Activated CD8-positive, alpha-beta T cell treated with anti-CD3 and anti-CD28 coated beads, Interleukin-2, amount 10 ng/mL, durations not matched to agents 7 days and 5 days (primary cell): ENCODE data around the gene SRSF4. TPM values are rescaled to one million over a fixed set of nuclear protein-coding genes. Genes with fewer than 3 reads are reported as not detected.
"Not testable (repeated sequence)": the region's sequence is repeated elsewhere in the genome, so short reads cannot be mapped to it uniquely, and the experiment has no call there.

Experiments
- ATAC-seq: fragments of 150-1000 bp; cut with Tn5 transposase; one replicate; pipeline ENCODE4 v1.10.0; 2021; ENCODE audit warnings: moderate library complexity
- CTCF ChIA-PET: fragments of 350-600 bp; sonication (Branson Sonifier 250); formaldehyde crosslinking; loops from one replicate; lab custom pipeline; 2021; ENCODE audit warnings: antibody characterized with exemption; lab: Charles Lee
- POLR2A ChIA-PET: fragments of 350-600 bp; sonication (Branson Sonifier 250); formaldehyde crosslinking; loops from one replicate; lab custom pipeline; 2021; ENCODE audit warnings: antibody characterized with exemption; lab: Charles Lee
- DNase-seq: peaks from one replicate; pipeline ENCODE4 v3.0.0-alpha.2; 2020
- H3K27ac Mint-ChIP-seq: one replicate; pipeline ENCODE4 v1.8.0; 2021; ENCODE audit warnings: mild to moderate bottlenecking, mixed read lengths
- H3K27me3 Mint-ChIP-seq: one replicate; pipeline ENCODE4 v1.8.0; 2021; ENCODE audit warnings: low read depth, mixed read lengths
- H3K36me3 Mint-ChIP-seq: one replicate; pipeline ENCODE4 v1.8.0; 2021; ENCODE audit warnings: low read depth, mixed read lengths
- H3K4me1 Mint-ChIP-seq: one replicate; pipeline ENCODE4 v1.8.0; 2021; ENCODE audit warnings: low read depth, mixed read lengths
- H3K4me3 Mint-ChIP-seq: one replicate; pipeline ENCODE4 v1.8.0; 2021; ENCODE audit warnings: mild to moderate bottlenecking, mixed read lengths
- H3K9me3 Mint-ChIP-seq: one replicate; pipeline ENCODE4 v1.8.0; 2022; ENCODE audit warnings: mixed read lengths; ENCODE audit not compliant: insufficient read depth
- total RNA-seq, 2 experiments: library from RNA; stranded (reverse); gene quantifications; one replicate each; pipeline ENCODE4 v1.2.3, GENCODE V29; 2021

Gene SRSF4
- total RNA-seq, 2 experiments from 2014 or later = 122 to 124 TPM

DNA sequence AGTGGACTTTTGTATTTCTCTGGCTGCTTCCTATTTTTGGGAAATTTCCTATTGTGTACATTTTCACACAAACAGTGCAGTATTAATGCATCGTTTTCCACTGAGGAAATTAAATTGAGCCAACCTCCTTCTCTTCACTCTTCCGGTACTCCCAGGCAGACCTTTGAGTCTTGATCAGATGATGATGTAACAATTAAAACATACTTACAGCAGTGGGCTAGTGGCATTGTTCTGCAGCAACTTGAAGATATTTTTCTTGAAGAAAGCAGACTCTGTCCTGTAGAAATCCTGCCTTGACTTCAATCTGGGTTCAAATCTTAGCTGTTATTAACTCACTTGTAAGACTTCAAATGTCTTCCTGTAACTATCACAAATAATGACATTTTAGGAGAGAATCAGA, 39.0 kb downstream of the SRSF4 start:
- POLR2A ChIA-PET = interaction anchor here (0.5 kb wide), 1 partner anchor 64 kb away, joined by 3 read pairs; no protein-coding TSS in a partner anchor
- CTCF ChIA-PET = interaction anchor here (1.7 kb wide), 1 partner anchor 60 kb away, joined by 5 read pairs; no protein-coding TSS in a partner anchor
- Mint-ChIP-seq H3K27me3 (no peaks in the 10 kb centered on the region), H3K4me3 (no peak overlapping the region), H3K36me3 (peaks cover 35% of the 10 kb centered on the region), H3K4me1 (no peaks in the 10 kb centered on the region), H3K9me3 (no peaks in the 10 kb centered on the region), H3K27ac (no peak overlapping the region)
- DNase-seq (no peak), ATAC-seq (no peak)

DNA sequence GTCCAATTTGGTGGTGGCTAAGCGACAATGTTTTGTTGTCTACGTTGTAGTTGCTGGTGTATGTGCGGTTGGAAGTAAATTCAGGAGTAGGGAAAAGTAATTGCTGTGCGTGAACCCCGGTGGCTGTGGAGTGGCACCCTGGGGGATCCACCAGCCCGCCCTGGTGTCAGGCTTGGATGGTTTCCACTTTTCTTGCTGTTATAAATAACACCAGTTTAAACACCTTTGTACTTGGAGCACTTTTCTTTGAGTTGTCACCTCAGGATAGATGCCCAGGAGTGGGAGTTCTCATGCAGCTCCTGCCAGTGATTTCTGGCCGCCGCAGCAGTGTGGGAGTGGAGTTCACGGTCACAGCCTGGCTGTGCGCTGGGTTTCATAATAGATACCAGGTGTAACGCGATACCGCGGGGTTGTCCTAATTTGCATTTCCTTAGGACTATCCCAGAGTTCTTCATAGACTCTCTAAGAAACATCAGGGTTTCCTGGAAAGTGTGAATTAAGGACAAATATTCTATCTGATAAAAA, 45.2 kb downstream of the SRSF4 start:
- POLR2A ChIA-PET = no interaction called here
- Mint-ChIP-seq H3K4me3 (no peak overlapping the region), H3K27me3 (no peaks in the 10 kb centered on the region), H3K9me3 (no peaks in the 10 kb centered on the region), H3K27ac (no peak overlapping the region), H3K36me3 (no peaks in the 10 kb centered on the region), H3K4me1 (no peaks in the 10 kb centered on the region)
- DNase-seq (no peak), ATAC-seq (no peak)
- CTCF ChIA-PET = no interaction called here

DNA sequence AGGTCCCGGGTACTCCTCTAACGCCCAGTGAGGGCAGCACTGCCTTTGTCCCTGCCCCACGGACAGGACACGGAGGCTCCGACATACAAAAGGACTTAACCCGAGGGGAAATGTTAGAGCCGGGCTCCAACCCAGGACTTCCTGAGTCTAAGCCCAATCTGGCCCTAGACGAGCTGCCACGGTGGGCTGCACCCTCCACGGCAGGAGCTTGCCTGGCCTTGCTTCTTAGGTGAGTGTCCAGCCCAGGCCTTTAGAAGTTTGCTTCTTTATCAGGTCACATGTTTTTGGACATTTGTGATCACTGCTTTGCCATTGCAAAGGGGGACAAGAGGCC, 47.0 kb downstream of the SRSF4 start:
- ChIA-PET POLR2A (no interaction called here), CTCF (no interaction called here)
- Mint-ChIP-seq H3K9me3 (no peaks in the 10 kb centered on the region), H3K4me1 (no peaks in the 10 kb centered on the region), H3K27me3 (no peaks in the 10 kb centered on the region), H3K36me3 (no peaks in the 10 kb centered on the region), H3K4me3 (no peak overlapping the region), H3K27ac (no peak overlapping the region)
- ATAC-seq (no peak), DNase-seq (no peak)

DNA sequence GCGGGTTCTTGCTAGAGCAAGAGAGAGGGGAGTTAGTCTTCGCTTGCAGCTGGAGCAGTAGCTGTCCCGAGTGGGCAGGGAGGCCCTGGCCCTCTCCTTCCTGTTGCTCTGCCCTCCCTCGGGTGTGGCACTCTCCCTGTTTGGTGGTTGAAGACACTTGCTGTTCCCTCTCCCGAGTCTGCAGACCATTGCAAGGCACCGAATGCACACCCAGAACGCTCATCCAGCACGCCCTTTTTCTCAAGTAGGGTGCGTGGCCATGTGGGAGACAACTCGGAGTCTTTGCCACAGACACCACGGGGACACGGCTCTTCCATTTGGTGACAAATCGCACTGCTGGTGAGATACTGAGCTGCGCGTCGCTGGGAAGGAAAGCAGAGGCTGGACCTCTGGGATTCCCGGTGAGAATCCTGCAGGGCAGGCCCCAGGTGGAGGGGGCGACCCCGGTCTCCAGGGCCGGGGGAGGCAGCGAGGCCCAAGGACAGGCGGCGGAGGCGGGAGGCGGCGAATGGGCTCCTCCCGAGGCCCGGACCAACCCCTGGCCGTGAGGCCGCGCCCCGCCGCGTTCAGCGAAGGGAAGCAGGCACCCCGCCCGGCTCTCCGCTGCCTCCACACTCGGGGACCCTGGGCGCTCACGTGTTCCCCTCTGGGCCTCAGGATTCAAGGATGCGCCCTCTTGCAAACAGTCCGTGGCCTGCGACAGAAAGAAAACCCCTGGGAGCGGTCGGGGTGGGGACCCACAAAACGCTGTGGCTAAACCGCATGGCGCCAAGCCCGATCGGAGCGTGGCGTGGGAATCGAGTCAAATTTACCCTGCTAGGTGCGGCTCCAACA, 47.6 kb downstream of the SRSF4 start:
- ATAC-seq (no peak), DNase-seq (no peak)
- H3K36me3 Mint-ChIP-seq = no peaks in the 10 kb centered on the region
- ChIA-PET CTCF (no interaction called here), POLR2A (no interaction called here)
- H3K4me3 Mint-ChIP-seq = no peak overlapping the region
- H3K4me1 Mint-ChIP-seq = no peaks in the 10 kb centered on the region
- no peaks in the 10 kb centered on the region for H3K27me3 Mint-ChIP-seq
- H3K27ac Mint-ChIP-seq = no peak overlapping the region
- no peaks in the 10 kb centered on the region for H3K9me3 Mint-ChIP-seq

DNA sequence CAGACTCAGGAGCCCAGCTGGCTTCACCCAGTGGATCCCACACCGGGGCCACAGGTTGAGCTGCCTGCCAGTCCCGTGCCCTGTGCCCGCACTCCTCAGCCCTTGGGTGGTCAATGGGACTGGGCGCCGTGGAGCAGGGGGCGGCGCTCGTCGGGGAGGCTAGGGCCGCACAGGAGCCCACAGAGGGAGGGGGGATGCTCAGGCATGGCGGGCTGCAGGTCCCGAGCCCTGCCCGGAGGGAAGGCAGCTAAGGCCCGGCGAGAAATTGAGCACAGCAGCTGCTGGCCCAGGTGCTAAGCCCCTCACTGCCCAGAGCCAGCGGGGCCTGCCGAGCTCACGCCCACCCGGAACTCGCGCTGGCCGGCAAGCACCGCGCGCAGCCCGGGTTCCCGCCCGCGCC, 50.6 kb downstream of the SRSF4 start:
- H3K9me3 Mint-ChIP-seq, H3K4me1 Mint-ChIP-seq: not testable (repeated sequence)

DNA sequence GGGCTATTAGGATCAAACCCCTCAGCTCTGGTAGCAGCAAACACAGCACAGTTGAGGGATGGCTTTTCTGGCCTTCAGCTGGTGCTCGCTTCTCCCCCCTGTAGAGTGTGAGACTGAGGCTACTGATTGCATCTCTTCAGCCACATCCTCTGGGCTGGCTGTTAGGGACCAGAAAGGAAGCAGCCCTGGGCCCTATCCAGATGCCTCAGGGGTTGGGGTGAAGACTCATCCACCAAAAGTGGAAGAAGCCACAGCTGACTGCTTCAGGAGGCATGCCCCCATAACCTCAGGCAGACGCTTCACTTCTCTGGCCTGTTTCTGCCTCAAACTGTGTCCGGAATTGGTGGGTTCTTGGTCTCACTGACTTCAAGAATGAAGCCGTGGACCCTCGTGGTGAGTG, 51.8 kb downstream of the SRSF4 start:
- POLR2A ChIA-PET = no interaction called here

More for the DNA sequence above, 50.6 kb downstream of the SRSF4 start:
- CTCF ChIA-PET = interaction anchor here (1.2 kb wide), 1 partner anchor 11 kb away, joined by 3 read pairs; no protein-coding TSS in a partner anchor
- H3K27me3 Mint-ChIP-seq, ATAC-seq, H3K27ac Mint-ChIP-seq, POLR2A ChIA-PET, H3K36me3 Mint-ChIP-seq, H3K4me3 Mint-ChIP-seq, DNase-seq: not testable (repeated sequence)

DNA sequence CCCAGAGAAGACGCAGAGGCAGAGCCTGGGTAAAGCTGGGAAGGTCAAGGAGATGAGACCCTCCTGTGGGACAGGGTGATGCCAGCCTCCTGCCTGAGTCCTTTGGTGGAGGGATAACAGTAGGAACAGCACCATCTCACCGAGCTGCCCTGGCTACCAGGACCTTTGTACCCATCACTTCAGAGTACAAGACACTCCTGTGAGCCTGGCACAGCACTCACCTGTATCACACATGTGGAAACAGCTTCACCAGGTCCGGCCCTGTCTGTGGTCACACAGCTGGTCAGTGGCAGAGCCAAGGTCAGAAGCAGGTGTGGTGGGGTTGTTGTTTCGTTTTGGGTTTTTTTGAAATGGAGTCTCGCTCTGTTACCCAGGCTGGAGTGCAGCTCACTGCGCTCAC, 53.0 kb downstream of the SRSF4 start:
- POLR2A ChIA-PET = no interaction called here
- H3K4me1 Mint-ChIP-seq = peaks cover 5% of the 10 kb centered on the region
- no peaks in the 10 kb centered on the region for H3K36me3 Mint-ChIP-seq
- H3K4me3 Mint-ChIP-seq = no peak overlapping the region
- H3K27me3 Mint-ChIP-seq = peaks cover 18% of the 10 kb centered on the region
- ATAC-seq (no peak), DNase-seq (no peak)
- H3K9me3 Mint-ChIP-seq = no peaks in the 10 kb centered on the region
- no peak overlapping the region for H3K27ac Mint-ChIP-seq
- CTCF ChIA-PET = interaction anchor here (1.0 kb wide), 1 partner anchor 69 kb away, joined by 3 read pairs; no protein-coding TSS in a partner anchor

More for the DNA sequence above, 51.8 kb downstream of the SRSF4 start:
- H3K4me3 Mint-ChIP-seq = no peak overlapping the region
- no peak for ATAC-seq
- H3K9me3 Mint-ChIP-seq = no peaks in the 10 kb centered on the region
- H3K27me3 Mint-ChIP-seq = peaks cover 18% of the 10 kb centered on the region
- DNase-seq = no peak
- no peaks in the 10 kb centered on the region for H3K36me3 Mint-ChIP-seq
- peaks cover 3% of the 10 kb centered on the region for H3K4me1 Mint-ChIP-seq
- CTCF ChIA-PET = no interaction called here
- no peak overlapping the region for H3K27ac Mint-ChIP-seq

DNA sequence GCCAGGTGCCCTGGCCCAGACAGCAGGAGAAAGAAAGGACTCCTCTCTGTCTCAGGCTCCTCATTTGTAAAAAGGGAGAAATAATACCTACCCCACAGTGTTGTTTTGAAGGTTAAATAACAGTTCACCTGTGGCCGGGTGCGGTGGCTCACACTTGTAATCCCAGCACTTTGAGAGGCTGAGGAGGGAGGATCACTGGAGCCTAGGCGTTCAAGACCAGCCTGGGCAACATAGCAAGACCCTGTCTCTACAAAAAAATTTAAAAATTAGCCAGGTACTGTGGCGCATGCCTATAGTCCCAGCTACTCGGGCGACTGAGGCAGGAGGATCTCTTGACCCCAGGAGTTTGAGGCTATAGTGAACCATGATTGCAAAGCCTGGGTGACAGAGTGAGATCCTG, 55.5 kb downstream of the SRSF4 start:
- H3K4me1 Mint-ChIP-seq = peaks cover 10% of the 10 kb centered on the region
- ChIA-PET CTCF (interaction anchor here (0.8 kb wide), 1 partner anchor 76 kb away, joined by 5 read pairs; no protein-coding TSS in a partner anchor), POLR2A (no interaction called here)
- H3K27me3 Mint-ChIP-seq = peaks cover 24% of the 10 kb centered on the region
- peak overlapping the region; percentile 44 for H3K4me3 Mint-ChIP-seq
- H3K9me3 Mint-ChIP-seq = no peaks in the 10 kb centered on the region
- no peak for ATAC-seq
- H3K27ac Mint-ChIP-seq = no peak overlapping the region
- H3K36me3 Mint-ChIP-seq = no peaks in the 10 kb centered on the region
- no peak for DNase-seq

DNA sequence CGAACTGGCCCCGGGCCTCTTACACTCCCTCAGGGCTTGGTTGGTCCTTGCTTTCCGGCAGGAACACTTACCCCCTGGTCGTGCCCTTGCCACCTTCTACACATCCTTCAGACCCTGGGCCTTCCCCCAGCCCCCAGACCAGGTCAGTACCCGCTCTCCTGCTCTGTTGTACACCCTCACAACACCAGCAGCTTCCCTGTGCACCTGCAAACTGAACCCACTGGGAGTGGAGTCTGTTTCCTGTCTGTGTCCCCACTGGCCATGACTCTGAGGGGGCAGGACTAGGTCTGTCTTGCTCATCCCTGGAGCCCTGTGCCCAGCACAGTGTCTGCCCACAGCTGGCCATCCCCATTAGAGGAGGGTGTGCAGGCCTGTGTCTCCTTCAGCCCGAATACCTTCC, 55.9 kb downstream of the SRSF4 start:
- POLR2A ChIA-PET = interaction anchor here (3.2 kb wide), 1 partner anchor 56 kb away, joined by 16 read pairs; the partner anchor contains the start of gene SRSF4
- H3K27me3 Mint-ChIP-seq = peaks cover 24% of the 10 kb centered on the region

DNA sequence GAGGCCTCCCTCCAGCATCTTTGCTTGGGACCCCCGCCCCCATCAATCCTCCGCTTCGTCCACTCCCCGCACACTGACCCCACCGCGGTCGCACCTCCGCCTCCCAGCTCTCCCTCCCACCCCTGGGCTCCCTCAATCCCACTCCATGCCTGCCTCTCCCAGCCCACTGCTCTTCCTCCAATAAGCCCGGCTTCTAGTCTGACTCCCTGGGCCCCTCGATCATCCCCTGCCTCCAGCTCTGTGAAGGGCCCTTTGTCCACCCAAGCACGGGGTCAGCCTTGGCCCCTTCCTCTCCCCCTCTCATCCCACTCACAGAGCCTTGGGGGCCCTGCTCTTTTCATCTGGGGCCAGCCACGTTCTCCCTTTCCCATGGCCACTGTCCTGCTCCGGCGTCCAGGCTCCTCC, 56.5 kb downstream of the SRSF4 start:
- peak overlapping the region; percentile 27 for H3K27ac Mint-ChIP-seq

More for the DNA sequence above, 55.9 kb downstream of the SRSF4 start:
- Mint-ChIP-seq H3K36me3 (no peaks in the 10 kb centered on the region), H3K4me3 (peak overlapping the region; percentile 44), H3K9me3 (no peaks in the 10 kb centered on the region), H3K4me1 (peaks cover 10% of the 10 kb centered on the region), H3K27ac (peak overlapping the region; percentile 48)
- no peak for ATAC-seq
- CTCF ChIA-PET = no interaction called here
- DNase-seq = no peak

DNA sequence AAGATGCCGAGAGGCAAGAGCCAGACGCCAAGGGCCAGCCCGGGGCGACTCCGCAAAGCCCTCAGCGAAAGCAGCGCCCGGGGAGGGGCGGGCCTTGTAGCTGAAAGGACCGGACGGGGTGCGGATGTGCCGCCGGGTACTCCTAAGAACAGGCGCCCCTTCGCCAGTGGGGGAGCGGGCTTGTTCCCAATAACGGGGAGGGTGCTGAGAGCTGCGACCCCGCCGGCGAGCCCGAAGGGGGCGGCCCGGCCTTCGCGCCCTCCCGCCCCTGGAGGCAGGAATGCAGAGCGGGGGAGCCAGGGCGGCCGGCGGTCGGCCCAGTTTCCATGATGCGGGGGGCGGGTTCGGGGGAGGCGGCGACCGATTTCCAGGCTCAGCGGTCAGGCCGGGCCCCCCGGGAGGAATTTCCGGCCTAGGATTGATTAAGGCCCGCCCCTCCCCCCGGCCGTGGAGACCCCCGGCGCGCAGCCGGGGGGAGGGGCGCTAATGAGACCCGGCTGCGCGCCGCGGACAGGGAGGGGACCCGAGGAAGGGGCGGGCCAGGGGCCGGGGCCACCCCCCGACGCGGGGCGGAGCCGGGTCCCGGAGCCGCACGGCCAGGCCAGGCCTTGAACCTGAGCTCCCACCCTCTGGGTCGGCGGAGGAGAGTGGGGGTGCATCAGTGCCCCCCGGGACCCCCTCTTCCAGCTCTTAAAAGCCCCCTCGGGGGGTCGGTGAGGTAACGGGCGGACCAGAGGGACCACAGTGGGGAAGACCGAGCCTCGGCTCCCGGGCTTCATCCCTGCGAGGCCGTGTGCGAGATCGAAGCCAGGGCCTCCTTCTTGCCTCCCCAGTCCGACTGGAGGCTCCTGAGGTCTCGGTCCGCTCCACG, 57.1 kb downstream of the SRSF4 start:
- Mint-ChIP-seq H3K27ac (no peak overlapping the region), H3K4me1 (peaks cover 10% of the 10 kb centered on the region), H3K36me3 (no peaks in the 10 kb centered on the region), H3K9me3 (no peaks in the 10 kb centered on the region), H3K27me3 (peaks cover 24% of the 10 kb centered on the region), H3K4me3 (peak overlapping the region; percentile 69)
- peak; percentile 74 for DNase-seq
- peak; percentile 66 for ATAC-seq
- ChIA-PET POLR2A (interaction anchor here (0.6 to 3.2 kb wide), 3 partner anchors 57 to 476 kb away, joined by 3 to 16 read pairs (median 3); partner anchors contain the start of genes RNU11 and SRSF4), CTCF (interaction anchor here (1.0 to 2.0 kb wide), 7 partner anchors 11 to 340 kb away, joined by 3 to 15 read pairs (median 4); no protein-coding TSS in a partner anchor)

More for the DNA sequence above, 56.5 kb downstream of the SRSF4 start:
- ChIA-PET POLR2A (interaction anchor here (3.2 kb wide), 1 partner anchor 56 kb away, joined by 16 read pairs; the partner anchor contains the start of gene SRSF4), CTCF (interaction anchor here (1.1 to 2.0 kb wide), 4 partner anchors 72 to 341 kb away, joined by 3 to 15 read pairs (median 6); no protein-coding TSS in a partner anchor)
- no peaks in the 10 kb centered on the region for H3K9me3 Mint-ChIP-seq
- H3K4me3 Mint-ChIP-seq = peak overlapping the region; percentile 44
- peaks cover 24% of the 10 kb centered on the region for H3K27me3 Mint-ChIP-seq
- H3K36me3 Mint-ChIP-seq = no peaks in the 10 kb centered on the region
- no peak for ATAC-seq
- no peak for DNase-seq
- peaks cover 10% of the 10 kb centered on the region for H3K4me1 Mint-ChIP-seq
